Anterior cingulate cortex (tissue), 58 donors: ENCODE results near the gene DNLZ.
"Not testable (repeated sequence)": the region's sequence is repeated elsewhere in the genome, so short reads cannot be mapped to it uniquely, and the experiment has no call there.

Experiments used
- DNase-seq, 58 donors: peaks; one replicate each; lab custom pipeline; 2025; lab: John Stamatoyannopoulos, UW

DNLZ gene

DNA sequence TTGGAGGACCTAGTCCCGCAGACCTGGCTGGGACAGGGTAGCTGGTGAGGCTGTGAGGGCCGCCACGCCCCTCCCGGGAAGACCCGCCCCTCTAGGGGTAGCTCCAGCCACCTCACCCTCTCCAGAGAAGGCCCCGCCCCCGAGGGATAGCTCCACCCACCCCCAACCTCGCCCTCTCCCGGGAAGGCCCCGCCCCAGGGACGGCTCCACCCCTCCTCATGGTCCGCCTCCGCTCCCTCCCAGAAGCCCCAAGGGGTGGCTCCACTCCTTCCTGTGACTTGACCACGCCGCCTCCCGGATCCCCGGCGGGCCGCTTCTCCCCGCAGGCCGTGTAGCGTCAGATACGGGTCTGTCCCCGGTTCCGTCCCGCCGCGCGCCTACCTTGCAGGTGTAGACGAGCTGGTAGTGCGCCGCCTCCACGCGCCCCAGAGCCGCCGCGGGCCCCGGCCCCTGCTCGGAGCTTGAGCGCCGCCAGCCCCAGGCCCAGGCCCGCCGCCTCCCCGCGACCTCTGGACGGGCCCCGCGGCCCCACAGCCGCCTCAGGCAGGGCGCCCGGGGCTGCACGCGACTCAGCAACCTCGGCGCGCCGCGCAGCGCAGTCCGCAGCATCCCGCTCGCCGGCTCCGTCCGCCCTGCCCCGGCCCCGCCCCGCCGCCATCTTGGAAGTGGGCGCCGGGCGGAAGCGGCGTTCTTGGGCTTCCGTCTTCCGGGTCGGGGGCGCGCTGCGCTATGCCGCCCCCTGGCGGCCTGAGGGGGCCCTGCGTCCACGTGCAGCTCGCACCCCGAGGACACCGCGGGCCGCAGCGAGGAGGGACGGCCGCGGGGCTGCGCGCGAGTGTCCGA lies at the start of gene DNLZ:
Gene DNLZ, minus strand, starts transcription at position 639 of the 843 bp plus-strand sequence. Its CDS starts 30 bp downstream, at position 609.
- DNase-seq: peak; percentile 34 to 97 (median 90)

- DNase-seq: peak in 3 of 58 donors; percentile 6 to 38 (median 26)
These were observed 49.4 kb upstream of the DNLZ start for GRCh38 chr9:136412962-136413361.

- DNase-seq: no peak
These were observed 47.8 kb upstream of the DNLZ start for GRCh38 chr9:136411378-136411777.

- DNase-seq: peak in 57 of 58 donors; percentile 42 to 91 (median 82)
These were observed 47.1 kb upstream of the DNLZ start, which contains the start of the genes ENTR1 and PMPCA for GRCh38 chr9:136410500-136411287. TSS of gene ENTR1 (minus strand) at chr9:136410614. CDS start at chr9:136410397, 217 bp downstream. TSS of gene PMPCA (plus strand) at chr9:136410658. CDS start at chr9:136410669, 11 bp downstream.

DNA sequence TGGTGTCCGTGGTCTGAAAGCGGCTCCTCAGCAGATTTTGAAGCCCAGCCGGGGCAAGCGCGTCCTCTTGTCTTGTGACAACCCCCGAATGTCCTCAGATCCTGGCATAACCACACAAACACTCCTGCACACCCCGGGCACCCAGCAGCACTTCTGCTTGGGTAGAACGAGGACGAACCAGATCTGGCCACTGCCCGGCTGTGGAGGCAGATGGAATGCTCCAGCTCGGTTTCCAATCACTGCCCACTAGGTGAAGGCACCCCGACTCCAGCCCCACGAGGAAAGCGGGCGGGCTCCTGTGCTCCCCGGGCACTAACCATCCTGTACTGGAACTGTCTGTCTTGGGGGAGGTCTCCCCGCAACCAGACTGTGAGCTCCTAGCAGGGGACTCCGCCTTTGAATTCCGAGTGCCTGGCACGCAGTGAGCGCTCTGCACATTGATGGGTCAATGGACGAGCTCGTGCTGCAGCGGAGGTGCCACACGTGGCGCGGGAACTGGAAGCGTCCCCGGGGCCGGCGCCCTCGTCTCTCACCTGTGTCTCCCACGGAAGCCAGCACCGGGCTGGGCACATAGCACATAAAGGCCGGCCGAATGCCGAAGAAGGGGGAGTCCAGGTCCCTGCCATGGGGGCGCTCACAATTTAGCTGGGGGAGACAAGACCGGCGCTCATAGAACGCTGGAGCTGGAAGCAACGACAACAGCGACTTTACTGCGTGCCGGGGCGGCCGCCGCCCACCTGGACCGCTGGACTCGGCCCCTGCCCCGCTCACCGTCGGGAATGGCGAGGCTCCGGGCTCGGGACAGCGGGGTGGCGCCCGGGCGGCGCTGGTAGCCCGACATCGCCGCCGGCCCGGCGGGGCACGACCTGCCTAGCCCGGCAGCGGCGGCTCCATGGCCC lies 46.3 kb upstream of the DNLZ start:
- peak in 17 of 58 donors; percentile 17 to 68 (median 28) for DNase-seq

- DNase-seq: no peak
These were observed 44.4 kb upstream of the DNLZ start for GRCh38 chr9:136407911-136408310.

GRCh38 chr9:136407061-136407460 lies 43.5 kb upstream of the DNLZ start:
- DNase-seq: not testable (repeated sequence)

DNA sequence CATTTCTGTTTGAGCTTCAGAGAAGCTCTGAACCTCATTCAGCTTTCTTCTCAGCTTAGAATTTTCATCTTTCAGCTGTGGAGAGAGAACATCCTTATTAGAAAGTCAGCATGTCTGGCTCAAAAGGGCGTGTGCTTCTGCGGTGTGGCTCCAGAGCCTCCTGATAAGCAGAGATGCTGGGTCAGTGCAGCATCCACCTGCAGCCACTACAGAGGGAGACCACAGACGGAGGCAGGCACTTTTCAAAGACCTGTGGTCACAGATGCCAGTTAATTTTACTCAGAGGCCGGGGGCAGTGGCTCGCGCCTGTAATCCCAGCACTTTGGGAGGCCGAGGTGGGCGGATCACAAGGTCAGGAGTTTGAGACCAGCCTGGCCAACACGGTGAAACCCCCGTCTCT lies 42.4 kb upstream of the DNLZ start:
- not testable (repeated sequence) for DNase-seq

GRCh38 chr9:136405481-136405880 lies 41.9 kb upstream of the DNLZ start:
- DNase-seq: no peak

DNA sequence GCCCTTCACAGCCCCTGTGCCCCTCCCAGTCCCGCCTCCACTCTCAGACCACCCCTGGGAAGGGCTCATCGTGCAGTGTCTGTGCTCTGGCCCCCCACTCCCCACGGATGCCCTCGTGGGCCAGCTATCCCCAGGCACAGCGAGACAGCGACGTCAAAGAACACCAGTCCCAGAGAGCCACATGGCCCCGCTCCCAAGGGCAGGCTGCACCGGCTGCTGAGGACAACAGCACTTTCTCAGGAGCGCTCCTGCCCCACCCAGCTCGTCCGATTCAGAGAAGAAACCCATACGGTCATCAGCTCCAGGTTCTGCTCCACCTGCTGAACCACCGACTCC lies 41.2 kb upstream of the DNLZ start:
- no peak for DNase-seq

DNA sequence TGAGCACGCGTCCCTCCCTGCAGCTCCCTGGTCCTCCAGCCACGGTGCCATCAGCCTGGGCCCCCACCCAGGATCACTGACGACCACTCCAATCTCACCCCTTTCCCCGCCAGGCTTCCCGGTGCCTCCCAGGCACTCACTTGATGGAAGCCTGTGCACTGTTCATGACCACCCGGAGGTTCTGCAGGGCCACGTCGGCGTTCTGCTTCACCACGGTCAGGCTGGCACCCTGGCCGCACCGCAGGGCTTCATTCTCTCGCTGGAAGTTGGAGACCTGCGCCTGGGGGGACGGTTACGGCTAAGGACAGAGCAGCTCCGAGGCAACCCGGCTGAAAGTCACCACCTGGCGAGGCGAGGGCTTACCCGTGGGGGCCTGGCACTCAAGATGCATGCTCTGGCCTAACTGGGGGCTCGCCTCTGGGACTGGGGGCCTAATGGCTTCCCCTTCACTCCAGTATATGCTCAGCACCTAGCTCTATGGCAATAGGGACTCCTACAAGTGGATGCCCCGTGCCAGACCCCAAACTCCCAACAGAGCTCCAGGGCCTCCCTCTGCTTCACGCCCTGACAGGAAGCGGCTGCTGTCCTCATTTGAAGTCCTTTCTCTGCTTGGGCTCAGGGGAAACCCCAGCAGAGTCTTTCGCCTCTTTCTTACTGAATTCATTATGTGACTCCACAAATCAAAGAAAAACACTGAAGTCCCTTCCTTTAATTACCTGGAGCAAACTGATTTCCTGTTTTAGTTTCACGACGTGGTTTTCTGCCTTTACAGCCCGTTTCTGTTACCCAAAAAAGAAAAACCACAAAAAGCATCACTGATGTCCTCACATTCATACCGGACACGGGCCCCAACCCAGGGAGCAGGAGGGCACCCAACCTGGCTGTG lies 40.6 kb upstream of the DNLZ start:
- DNase-seq: no peak

DNA sequence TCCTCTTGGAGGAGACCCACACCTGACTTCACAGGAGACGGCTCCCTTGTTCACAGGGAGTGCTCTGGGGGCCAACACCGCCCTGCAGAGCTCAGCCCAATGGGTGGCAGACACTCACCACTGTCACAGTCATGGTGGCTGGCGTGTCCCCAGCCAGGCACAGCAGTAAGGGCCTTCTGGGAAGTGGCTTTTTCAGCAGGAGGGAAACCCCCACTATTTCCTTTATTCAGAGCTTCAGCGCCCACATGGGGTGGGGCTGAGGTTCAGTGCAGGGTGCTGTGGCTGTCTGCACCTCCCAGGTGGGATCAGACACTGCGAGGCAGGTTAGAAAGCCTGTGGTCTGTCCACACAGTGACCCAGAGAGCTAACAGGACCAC lies 40.0 kb upstream of the DNLZ start:
- no peak for DNase-seq

DNA sequence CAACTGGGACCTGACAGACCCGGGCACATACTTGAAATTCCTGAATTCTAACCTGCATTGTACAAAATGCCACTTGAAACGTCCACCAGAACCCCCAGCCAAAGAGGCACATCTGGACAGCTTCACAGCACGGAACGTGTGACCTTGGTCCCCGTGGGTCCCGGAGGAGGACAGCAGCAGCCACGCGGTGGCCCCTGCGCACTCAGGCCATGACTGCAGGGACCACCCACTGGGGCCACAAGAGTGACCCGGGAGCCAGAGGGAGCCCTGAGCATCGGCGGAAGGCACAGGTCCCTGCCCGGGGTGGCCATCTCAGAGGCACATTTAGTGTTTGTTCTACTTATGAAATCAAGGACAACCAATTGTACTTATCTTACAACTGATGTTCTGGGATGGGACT lies 38.5 kb upstream of the DNLZ start:
- DNase-seq: no peak

DNA sequence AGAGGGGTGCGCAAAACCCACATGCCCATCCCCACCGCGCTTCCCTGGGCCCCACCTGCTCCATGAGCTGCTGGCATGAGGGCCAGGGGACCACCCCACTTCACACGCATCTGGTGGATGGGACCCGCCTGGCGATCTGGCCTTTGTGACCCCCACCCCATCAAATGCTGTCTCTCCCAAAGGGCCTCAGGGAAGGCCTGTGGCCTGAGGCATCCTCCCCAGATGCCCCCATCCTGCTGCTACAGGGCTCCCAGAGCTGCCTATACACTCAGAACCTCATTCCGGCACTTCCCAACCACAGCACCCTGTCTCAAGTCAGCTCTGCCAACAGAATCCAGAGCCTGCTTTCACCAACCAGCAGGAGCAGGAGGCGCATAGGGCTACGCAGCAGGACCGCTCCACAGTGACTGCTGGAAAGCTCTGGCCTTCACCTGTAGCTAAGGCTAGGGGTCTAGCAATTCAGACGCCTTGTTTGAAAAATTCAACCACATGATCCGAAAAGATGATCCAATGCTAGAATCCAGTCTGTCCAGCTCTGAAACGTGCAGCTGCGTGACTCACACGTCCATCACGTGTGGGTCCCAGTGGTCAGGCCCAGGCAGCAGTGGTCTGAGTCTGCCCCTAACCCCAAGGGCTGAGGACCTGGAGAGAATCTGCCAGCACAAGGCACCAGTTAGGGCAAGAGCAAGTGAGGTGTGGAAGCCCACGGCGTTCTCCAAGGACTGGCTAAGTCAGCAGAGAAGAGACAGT lies 37.8 kb upstream of the DNLZ start:
- DNase-seq: no peak

- peak in 57 of 58 donors; percentile 9 to 88 (median 70) for DNase-seq
These were observed 36.7 kb upstream of the DNLZ start, which contains the start of gene SNAPC4 for GRCh38 chr9:136400038-136400834. TSS of gene SNAPC4 (minus strand) at chr9:136400170. CDS start at chr9:136398428, 1,742 bp downstream.

DNA sequence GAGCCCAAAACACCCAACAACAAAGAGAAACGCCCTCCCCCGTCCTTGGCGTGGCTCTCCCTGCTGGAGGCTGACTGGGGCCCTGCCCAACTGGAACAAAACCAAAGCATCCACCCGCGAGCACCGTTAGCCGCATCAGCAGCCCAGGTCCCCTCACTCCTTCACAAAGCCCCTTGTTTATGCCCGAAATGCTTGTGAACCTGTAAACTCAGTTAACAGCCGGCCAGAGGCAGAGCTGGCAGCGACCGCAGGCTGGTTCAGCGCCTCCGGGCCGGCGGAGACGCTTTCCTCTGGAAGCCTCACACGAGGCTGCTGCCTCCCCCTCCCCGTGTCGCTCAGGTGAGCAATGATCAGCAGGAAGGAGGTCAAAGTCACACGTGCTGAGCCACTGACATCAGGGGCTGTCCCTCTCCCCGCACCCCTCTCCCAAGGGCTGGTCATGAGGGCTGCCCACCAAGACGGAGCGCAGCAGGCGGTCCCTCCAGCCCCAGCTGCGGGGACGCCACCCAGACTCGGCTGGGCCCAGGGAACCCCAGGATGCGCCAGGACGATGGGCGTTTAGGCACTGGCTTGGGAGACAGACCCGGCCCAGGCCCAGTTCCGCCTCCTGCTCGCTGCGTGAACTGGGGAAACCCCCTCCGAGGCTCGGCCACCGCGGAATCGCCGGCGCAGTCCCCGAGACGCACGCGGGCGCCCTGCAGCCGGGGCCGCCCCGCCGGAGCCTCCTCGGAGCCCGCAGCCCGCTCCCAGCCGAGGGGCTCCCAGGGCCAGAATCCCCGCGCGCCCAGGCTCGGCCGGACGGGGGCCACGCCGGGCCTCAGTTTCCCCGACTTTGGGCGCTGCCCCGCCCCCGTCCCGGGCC lies 35.9 kb upstream of the DNLZ start:
- DNase-seq: peak in 1 of 58 donors; percentile 2

GRCh38 chr9:136398286-136398685 lies 34.7 kb upstream of the DNLZ start:
- DNase-seq: no peak
